Neural progenitor cell (in vitro differentiated cells): ENCODE data around the gene SLC38A10.

Experiments used
- EZH2 ChIP-seq: fragments of 200-600 bp; sonication (generic); IDR thresholded peaks from 2 replicates; pipeline ENCODE4 v1.6.1; 2017; ENCODE audit warnings: antibody characterized with exemption, mild to moderate bottlenecking, moderate library complexity
- TF ChIP-seq, protein P1 (sequence below): fragments of 200-600 bp; sonication (generic); IDR thresholded peaks from 2 replicates; pipeline ENCODE4 v1.5.1; 2017; ENCODE audit warnings: antibody characterized with exemption, mild to moderate bottlenecking

DNA sequence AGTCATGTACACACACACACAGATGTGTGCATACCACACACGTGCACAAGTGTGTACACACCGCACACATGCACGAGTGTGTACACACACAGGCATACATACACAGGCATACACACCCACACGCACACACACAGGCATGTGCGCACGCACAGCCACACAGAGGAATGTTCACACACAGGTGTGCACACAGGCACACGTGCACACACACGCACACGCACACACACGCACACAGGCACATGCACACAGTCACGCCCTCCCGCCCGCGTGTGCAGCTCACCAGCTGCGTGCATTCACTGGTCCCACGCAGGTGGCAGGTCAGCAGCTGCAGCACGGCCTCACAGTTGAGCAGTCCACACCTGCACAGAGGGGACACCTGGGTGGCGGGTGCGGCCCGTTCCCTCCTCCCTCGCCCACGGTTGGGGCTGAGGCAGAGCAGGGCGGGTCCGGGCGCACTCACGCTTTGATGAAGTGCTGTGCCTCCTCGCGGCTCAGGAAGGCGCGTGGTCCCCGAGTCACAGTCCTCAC, 63.9 kb downstream of the SLC38A10 start:
- TF ChIP-seq, protein P1, sequence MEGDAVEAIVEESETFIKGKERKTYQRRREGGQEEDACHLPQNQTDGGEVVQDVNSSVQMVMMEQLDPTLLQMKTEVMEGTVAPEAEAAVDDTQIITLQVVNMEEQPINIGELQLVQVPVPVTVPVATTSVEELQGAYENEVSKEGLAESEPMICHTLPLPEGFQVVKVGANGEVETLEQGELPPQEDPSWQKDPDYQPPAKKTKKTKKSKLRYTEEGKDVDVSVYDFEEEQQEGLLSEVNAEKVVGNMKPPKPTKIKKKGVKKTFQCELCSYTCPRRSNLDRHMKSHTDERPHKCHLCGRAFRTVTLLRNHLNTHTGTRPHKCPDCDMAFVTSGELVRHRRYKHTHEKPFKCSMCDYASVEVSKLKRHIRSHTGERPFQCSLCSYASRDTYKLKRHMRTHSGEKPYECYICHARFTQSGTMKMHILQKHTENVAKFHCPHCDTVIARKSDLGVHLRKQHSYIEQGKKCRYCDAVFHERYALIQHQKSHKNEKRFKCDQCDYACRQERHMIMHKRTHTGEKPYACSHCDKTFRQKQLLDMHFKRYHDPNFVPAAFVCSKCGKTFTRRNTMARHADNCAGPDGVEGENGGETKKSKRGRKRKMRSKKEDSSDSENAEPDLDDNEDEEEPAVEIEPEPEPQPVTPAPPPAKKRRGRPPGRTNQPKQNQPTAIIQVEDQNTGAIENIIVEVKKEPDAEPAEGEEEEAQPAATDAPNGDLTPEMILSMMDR = no peak
- TF ChIP-seq EZH2 = no peak
